Measurements from ENCODE around the gene RHBDF2.

The RHBDF2 gene

GRCh38 chr17:76485569-76485968 lies 15.7 kb downstream of the RHBDF2 start:
- Mint-ChIP-seq H3K27ac (no peak overlapping the region), H3K4me1 (no peaks in the 10 kb centered on the region), H3K27me3 (no peaks in the 10 kb centered on the region), H3K36me3 (peaks cover 2% of the 10 kb centered on the region), H3K4me3 (no peak overlapping the region), H3K9me3 (no peaks in the 10 kb centered on the region)

- Mint-ChIP-seq H3K4me1 (no peaks in the 10 kb centered on the region), H3K4me3 (no peak overlapping the region)
Observed at GRCh38 chr17:76484228-76484725, 16.9 kb downstream of the RHBDF2 start.

GRCh38 chr17:76481071-76481655 lies 20.1 kb downstream of the RHBDF2 start:
- Mint-ChIP-seq H3K27ac (no peak overlapping the region), H3K36me3 (peaks cover 1% of the 10 kb centered on the region), H3K9me3 (no peaks in the 10 kb centered on the region), H3K27me3 (no peaks in the 10 kb centered on the region), H3K4me3 (no peak overlapping the region), H3K4me1 (no peaks in the 10 kb centered on the region)

More at GRCh38 chr17:76484228-76484725, 16.9 kb downstream of the RHBDF2 start:
- H3K27ac Mint-ChIP-seq, result no peak overlapping the region
- H3K36me3 Mint-ChIP-seq, result peaks cover 4% of the 10 kb centered on the region
- H3K9me3 Mint-ChIP-seq, result no peaks in the 10 kb centered on the region
- no peaks in the 10 kb centered on the region for H3K27me3 Mint-ChIP-seq

- H3K36me3 Mint-ChIP-seq, result peaks cover 1% of the 10 kb centered on the region
- no peak overlapping the region for H3K27ac Mint-ChIP-seq
- no peak overlapping the region for H3K4me3 Mint-ChIP-seq
- no peaks in the 10 kb centered on the region for H3K9me3 Mint-ChIP-seq
- H3K27me3 Mint-ChIP-seq, result no peaks in the 10 kb centered on the region
- no peaks in the 10 kb centered on the region for H3K4me1 Mint-ChIP-seq
Observed at GRCh38 chr17:76480632-76481031, 20.6 kb downstream of the RHBDF2 start.

- Mint-ChIP-seq H3K9me3 (no peaks in the 10 kb centered on the region), H3K36me3 (peaks cover 3% of the 10 kb centered on the region)
Observed at GRCh38 chr17:76479515-76480060, 21.6 kb downstream of the RHBDF2 start.

GRCh38 chr17:76478730-76479514 lies 22.3 kb downstream of the RHBDF2 start:
- Mint-ChIP-seq H3K27ac (no peak overlapping the region), H3K9me3 (no peaks in the 10 kb centered on the region), H3K36me3 (peaks cover 3% of the 10 kb centered on the region), H3K4me3 (no peak overlapping the region), H3K27me3 (no peaks in the 10 kb centered on the region), H3K4me1 (no peaks in the 10 kb centered on the region)

More at GRCh38 chr17:76479515-76480060, 21.6 kb downstream of the RHBDF2 start:
- Mint-ChIP-seq H3K4me3 (no peak overlapping the region), H3K4me1 (no peaks in the 10 kb centered on the region), H3K27ac (no peak overlapping the region), H3K27me3 (no peaks in the 10 kb centered on the region)

GRCh38 chr17:76478097-76478496 lies 23.1 kb downstream of the RHBDF2 start:
- Mint-ChIP-seq H3K9me3 (no peaks in the 10 kb centered on the region), H3K4me3 (no peak overlapping the region), H3K36me3 (peaks cover 5% of the 10 kb centered on the region), H3K27ac (peak overlapping the region; percentile 18), H3K27me3 (no peaks in the 10 kb centered on the region), H3K4me1 (no peaks in the 10 kb centered on the region)

GRCh38 chr17:76477576-76477975 lies 23.6 kb downstream of the RHBDF2 start:
- Mint-ChIP-seq H3K36me3 (peaks cover 5% of the 10 kb centered on the region), H3K27ac (no peak overlapping the region), H3K4me3 (no peak overlapping the region), H3K9me3 (no peaks in the 10 kb centered on the region), H3K4me1 (no peaks in the 10 kb centered on the region), H3K27me3 (no peaks in the 10 kb centered on the region)

- H3K4me3 Mint-ChIP-seq, result no peak overlapping the region
- H3K27ac Mint-ChIP-seq, result no peak overlapping the region
- no peaks in the 10 kb centered on the region for H3K9me3 Mint-ChIP-seq
- no peaks in the 10 kb centered on the region for H3K27me3 Mint-ChIP-seq
- H3K4me1 Mint-ChIP-seq, result no peaks in the 10 kb centered on the region
- H3K36me3 Mint-ChIP-seq, result peaks cover 5% of the 10 kb centered on the region
Observed at GRCh38 chr17:76476736-76477135, 24.5 kb downstream of the RHBDF2 start.

- Mint-ChIP-seq H3K36me3 (peaks cover 8% of the 10 kb centered on the region), H3K27ac (no peak overlapping the region), H3K4me1 (no peaks in the 10 kb centered on the region), H3K9me3 (no peaks in the 10 kb centered on the region), H3K4me3 (no peak overlapping the region), H3K27me3 (no peaks in the 10 kb centered on the region)
Observed at GRCh38 chr17:76475302-76475701, 25.9 kb downstream of the RHBDF2 start.

- Mint-ChIP-seq H3K9me3 (no peaks in the 10 kb centered on the region), H3K4me1 (no peaks in the 10 kb centered on the region), H3K36me3 (peaks cover 8% of the 10 kb centered on the region), H3K27me3 (no peaks in the 10 kb centered on the region), H3K27ac (no peak overlapping the region), H3K4me3 (no peak overlapping the region)
Observed at GRCh38 chr17:76474894-76475293, 26.3 kb downstream of the RHBDF2 start.

- Mint-ChIP-seq H3K4me1 (no peaks in the 10 kb centered on the region), H3K27me3 (no peaks in the 10 kb centered on the region), H3K9me3 (no peaks in the 10 kb centered on the region), H3K27ac (no peak overlapping the region), H3K36me3 (peaks cover 7% of the 10 kb centered on the region), H3K4me3 (no peak overlapping the region)
Observed at GRCh38 chr17:76474238-76474637, 27.0 kb downstream of the RHBDF2 start.

- Mint-ChIP-seq H3K9me3 (no peaks in the 10 kb centered on the region), H3K27me3 (no peaks in the 10 kb centered on the region), H3K36me3 (peaks cover 7% of the 10 kb centered on the region), H3K27ac (no peak overlapping the region), H3K4me1 (no peaks in the 10 kb centered on the region), H3K4me3 (no peak overlapping the region)
Observed at GRCh38 chr17:76473541-76473985, 27.7 kb downstream of the RHBDF2 start.

GRCh38 chr17:76472726-76473125 lies 28.5 kb downstream of the RHBDF2 start:
- Mint-ChIP-seq H3K36me3 (peaks cover 7% of the 10 kb centered on the region), H3K4me3 (no peak overlapping the region), H3K27ac (no peak overlapping the region), H3K27me3 (no peaks in the 10 kb centered on the region), H3K9me3 (no peaks in the 10 kb centered on the region), H3K4me1 (no peaks in the 10 kb centered on the region)

GRCh38 chr17:76472258-76472645 lies 29.0 kb downstream of the RHBDF2 start:
- no peak overlapping the region for H3K4me3 Mint-ChIP-seq
- no peak overlapping the region for H3K27ac Mint-ChIP-seq
- no peaks in the 10 kb centered on the region for H3K27me3 Mint-ChIP-seq
- H3K9me3 Mint-ChIP-seq, result no peaks in the 10 kb centered on the region
- no peaks in the 10 kb centered on the region for H3K4me1 Mint-ChIP-seq
- peaks cover 7% of the 10 kb centered on the region for H3K36me3 Mint-ChIP-seq

All from activated naive CD4-positive, alpha-beta T cell treated with anti-CD3 and anti-CD28 coated beads, Interleukin-2, amount 50 U/mL, for 24 hours (primary cell).